Mesothelial cell of epicardium (in vitro differentiated cells): Measurements from ENCODE around the gene RPP30. TPM values are rescaled to one million over a fixed set of nuclear protein-coding genes. Genes with fewer than 3 reads are reported as not detected.
A peak's percentile ranks its signal among the peaks of the same experiment; 100 is the strongest.
"Not testable (repeated sequence)": the region's sequence is repeated elsewhere in the genome, so short reads cannot be mapped to it uniquely, and the experiment has no call there.

Source experiments
- DNase-seq, 2 experiments: peaks; one replicate each; pipeline ENCODE4 v3.0.0; 2021; ENCODE audit warnings: low spot score in 2 of 2; ENCODE audit not compliant: unreplicated experiment in 2 of 2
- H3K27ac Mint-ChIP-seq: 2 replicates; pipeline ENCODE4 v1.8.0; 2021; ENCODE audit warnings: mixed read lengths
- H3K27me3 Mint-ChIP-seq: 2 replicates; pipeline ENCODE4 v1.8.0; 2021; ENCODE audit warnings: low read depth, mixed read lengths
- H3K36me3 Mint-ChIP-seq: 2 replicates; pipeline ENCODE4 v1.8.0; 2021; ENCODE audit warnings: mixed read lengths
- H3K4me1 Mint-ChIP-seq: 2 replicates; pipeline ENCODE4 v1.8.0; 2021; ENCODE audit warnings: mixed read lengths
- H3K4me3 Mint-ChIP-seq: 2 replicates; pipeline ENCODE4 v1.8.0; 2021; ENCODE audit warnings: mild to moderate bottlenecking, moderate library complexity, mixed read lengths
- H3K9me3 Mint-ChIP-seq: 2 replicates; pipeline ENCODE4 v1.8.0; 2021; ENCODE audit warnings: mixed read lengths
- total RNA-seq: library from RNA; stranded (reverse); gene quantifications from 3 replicates; pipeline ENCODE4 v1.2.1, GENCODE V29; 2021
- TF ChIP-seq, protein P1 (sequence below): fragments of 200-600 bp; sonication (generic); IDR thresholded peaks from one replicate; pipeline ENCODE4 v1.5.0; 2021; ENCODE audit warnings: antibody characterized with exemption; ENCODE audit not compliant: unreplicated experiment

RPP30 gene
- total RNA-seq, 1 donor from 2014 or later, result 35.4 TPM

DNA sequence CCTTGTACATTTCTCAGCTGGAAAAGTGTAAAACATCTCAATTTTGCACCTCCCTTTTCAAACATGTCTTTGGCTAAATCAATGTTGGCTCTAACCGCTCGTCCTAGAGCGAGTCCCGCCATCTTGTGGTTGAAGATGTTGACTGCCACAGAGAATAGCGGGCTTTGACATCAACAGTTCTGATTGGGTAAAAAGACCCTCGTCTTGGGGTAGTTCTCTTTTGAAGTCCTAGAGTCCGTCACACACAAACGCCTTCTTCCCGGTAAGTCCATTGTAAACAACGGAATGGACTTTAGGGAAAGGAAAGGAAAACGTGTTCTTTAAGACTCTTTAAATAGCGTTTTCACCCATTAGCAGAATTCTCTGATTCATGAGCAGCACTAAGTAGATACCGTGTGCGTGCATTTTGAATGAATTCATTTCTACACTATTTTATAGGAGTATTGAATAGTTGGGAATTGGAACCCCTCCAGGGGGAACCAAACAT lies 452 bp upstream of the RPP30 start:
- TF ChIP-seq, protein P1, sequence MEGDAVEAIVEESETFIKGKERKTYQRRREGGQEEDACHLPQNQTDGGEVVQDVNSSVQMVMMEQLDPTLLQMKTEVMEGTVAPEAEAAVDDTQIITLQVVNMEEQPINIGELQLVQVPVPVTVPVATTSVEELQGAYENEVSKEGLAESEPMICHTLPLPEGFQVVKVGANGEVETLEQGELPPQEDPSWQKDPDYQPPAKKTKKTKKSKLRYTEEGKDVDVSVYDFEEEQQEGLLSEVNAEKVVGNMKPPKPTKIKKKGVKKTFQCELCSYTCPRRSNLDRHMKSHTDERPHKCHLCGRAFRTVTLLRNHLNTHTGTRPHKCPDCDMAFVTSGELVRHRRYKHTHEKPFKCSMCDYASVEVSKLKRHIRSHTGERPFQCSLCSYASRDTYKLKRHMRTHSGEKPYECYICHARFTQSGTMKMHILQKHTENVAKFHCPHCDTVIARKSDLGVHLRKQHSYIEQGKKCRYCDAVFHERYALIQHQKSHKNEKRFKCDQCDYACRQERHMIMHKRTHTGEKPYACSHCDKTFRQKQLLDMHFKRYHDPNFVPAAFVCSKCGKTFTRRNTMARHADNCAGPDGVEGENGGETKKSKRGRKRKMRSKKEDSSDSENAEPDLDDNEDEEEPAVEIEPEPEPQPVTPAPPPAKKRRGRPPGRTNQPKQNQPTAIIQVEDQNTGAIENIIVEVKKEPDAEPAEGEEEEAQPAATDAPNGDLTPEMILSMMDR, result peak; percentile 54
- Mint-ChIP-seq H3K27me3 (peaks cover 16% of the 10 kb centered on the region), H3K9me3 (peaks cover 10% of the 10 kb centered on the region), H3K36me3 (peaks cover 8% of the 10 kb centered on the region), H3K4me1 (peaks cover 21% of the 10 kb centered on the region), H3K27ac (peak overlapping the region; percentile 96), H3K4me3 (peak overlapping the region; percentile 97)
- peak in 1 of 2 experiments; percentile 22 for DNase-seq

DNA sequence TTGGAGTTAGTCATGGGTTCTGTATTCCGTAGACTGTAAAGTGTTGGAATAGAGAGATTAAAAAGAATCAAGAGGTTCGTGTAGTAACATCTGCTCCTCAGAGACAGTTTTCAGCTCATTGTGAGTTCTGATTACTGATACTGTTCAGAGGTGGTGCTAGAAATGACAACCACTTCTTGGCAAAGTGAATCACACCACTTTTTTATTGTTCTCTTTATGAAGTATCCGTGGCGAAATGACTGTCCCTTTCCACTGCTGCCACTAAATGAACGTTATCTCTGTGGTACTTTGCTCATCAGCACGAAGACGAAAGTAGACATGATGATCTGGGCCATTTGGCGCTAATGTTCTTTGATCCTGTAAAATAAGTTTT lies 860 bp downstream of the RPP30 start:
- H3K27ac Mint-ChIP-seq, result peak overlapping the region; percentile 96

DNA sequence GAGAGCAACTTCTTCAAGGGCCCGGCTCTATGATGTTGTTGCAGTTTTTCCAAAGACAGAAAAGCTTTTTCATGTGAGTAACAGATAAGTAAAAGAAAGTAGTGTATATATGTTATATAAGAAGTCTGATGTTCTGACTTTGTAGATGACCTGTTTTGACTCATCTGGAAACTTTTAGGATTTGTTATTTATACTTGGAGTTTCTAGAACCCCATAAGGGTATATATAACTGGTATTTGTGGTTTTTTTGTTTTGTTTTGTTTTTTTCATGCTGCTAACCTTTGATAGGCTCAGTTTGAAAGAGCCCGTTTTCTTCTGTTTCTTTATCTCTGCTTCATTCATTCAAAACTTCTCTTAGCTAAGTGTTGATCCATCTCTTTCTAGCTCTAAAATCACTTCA lies 7.3 kb downstream of the RPP30 start:
- H3K36me3 Mint-ChIP-seq, result peaks cover 21% of the 10 kb centered on the region
- H3K4me3 Mint-ChIP-seq, result no peak overlapping the region

More for the DNA sequence above, 860 bp downstream of the RPP30 start:
- Mint-ChIP-seq H3K4me3 (peak overlapping the region; percentile 97), H3K27me3 (peaks cover 11% of the 10 kb centered on the region), H3K4me1 (peaks cover 21% of the 10 kb centered on the region), H3K9me3 (peaks cover 10% of the 10 kb centered on the region), H3K36me3 (peaks cover 11% of the 10 kb centered on the region)
- no peak for DNase-seq
- TF ChIP-seq, protein P1, result no peak

DNA sequence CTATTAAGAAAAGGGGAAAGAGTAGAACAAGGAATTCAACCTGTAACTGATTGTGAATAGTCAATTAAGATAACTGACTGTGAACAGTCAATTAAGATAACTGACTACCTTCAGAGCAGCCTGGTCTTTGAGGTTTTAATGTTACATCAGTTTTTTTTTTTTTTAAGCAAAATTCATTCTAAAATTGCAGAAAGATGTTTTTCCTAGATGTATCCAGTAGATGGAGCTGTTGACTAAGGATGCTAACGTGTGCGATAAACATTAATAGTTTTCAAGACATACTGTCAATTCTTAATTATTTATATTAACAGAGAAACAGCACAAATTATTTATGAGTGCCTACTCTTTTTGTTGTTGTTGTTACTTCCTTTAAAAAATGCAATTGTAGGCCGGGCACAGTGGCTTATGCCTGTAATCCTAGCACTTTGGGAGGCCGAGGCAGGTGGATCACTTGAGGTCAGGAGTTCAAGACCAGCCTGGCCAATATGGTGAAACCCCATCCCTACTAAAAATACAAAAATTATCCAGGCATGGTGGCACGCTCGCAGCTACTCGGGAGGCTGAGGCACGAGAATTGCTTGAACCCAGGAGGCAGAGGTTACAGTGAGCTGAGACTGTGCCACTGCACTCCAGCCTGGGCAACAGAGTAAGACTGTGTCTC lies 8.4 kb downstream of the RPP30 start:
- H3K4me1 Mint-ChIP-seq, H3K27ac Mint-ChIP-seq, H3K9me3 Mint-ChIP-seq, DNase-seq, H3K4me3 Mint-ChIP-seq, H3K27me3 Mint-ChIP-seq: not testable (repeated sequence)
- peaks cover 21% of the 10 kb centered on the region for H3K36me3 Mint-ChIP-seq
- TF ChIP-seq, protein P1, result peak; percentile 69

More for the DNA sequence above, 7.3 kb downstream of the RPP30 start:
- TF ChIP-seq, protein P1, result no peak
- Mint-ChIP-seq H3K9me3 (no peaks in the 10 kb centered on the region), H3K27ac (no peak overlapping the region), H3K27me3 (no peaks in the 10 kb centered on the region), H3K4me1 (no peaks in the 10 kb centered on the region)
- DNase-seq, result no peak

DNA sequence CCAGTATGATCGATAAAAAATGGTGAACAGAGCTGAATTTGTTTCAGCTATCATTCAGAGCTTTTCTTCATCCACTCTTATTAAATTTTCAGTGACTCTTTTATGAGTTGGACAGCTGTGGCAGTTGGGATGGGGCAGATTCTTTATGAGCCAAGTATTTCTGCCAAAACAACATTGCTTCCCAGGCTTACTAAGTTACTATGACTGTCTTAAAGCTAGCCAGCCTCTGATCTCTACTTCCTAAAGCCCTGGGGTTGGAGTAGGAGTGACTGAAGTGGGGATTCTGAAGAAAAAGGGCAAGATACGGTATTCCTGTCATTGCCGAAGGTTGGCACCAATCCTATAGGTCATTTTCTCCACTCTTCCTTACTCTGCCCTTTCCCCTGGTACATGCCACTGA lies 12.7 kb downstream of the RPP30 start:
- DNase-seq, result no peak
- no peaks in the 10 kb centered on the region for H3K9me3 Mint-ChIP-seq
- TF ChIP-seq, protein P1, result no peak

DNA sequence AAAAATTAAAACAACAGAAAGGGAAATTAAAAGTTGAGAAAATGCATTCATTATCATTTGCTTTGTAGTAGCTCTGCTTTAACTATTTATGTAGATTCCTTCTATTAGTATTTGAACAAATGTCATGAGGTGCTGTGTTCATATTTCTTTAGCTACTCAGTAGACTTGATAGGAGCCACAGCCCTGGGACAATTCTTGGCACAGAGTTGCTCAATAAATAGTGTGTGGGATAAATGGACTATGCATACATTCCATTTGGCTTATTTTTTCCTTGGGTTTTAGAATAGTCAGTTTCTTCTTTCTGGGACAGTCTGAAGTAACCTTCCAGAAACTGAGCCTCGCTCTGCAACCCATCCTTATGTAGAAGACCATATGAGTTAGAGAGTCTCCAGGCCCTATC lies 13.4 kb downstream of the RPP30 start:
- no peak overlapping the region for H3K27ac Mint-ChIP-seq
- no peak overlapping the region for H3K4me3 Mint-ChIP-seq
- H3K36me3 Mint-ChIP-seq, result peaks cover 27% of the 10 kb centered on the region
- H3K27me3 Mint-ChIP-seq, result no peaks in the 10 kb centered on the region
- no peaks in the 10 kb centered on the region for H3K4me1 Mint-ChIP-seq
- no peaks in the 10 kb centered on the region for H3K9me3 Mint-ChIP-seq
- DNase-seq, result no peak
- TF ChIP-seq, protein P1, result no peak

More for the DNA sequence above, 12.7 kb downstream of the RPP30 start:
- no peak overlapping the region for H3K4me3 Mint-ChIP-seq
- H3K27me3 Mint-ChIP-seq, result no peaks in the 10 kb centered on the region
- H3K36me3 Mint-ChIP-seq, result peaks cover 27% of the 10 kb centered on the region
- H3K4me1 Mint-ChIP-seq, result no peaks in the 10 kb centered on the region
- no peak overlapping the region for H3K27ac Mint-ChIP-seq
